Medulla oblongata (tissue), 1 donor: Measurements from ENCODE around the gene WNT10A.
"Not testable (repeated sequence)": the region's sequence is repeated elsewhere in the genome, so short reads cannot be mapped to it uniquely, and the experiment has no call there.

Experiments used
- DNase-seq: peaks from one replicate; pipeline ENCODE4 v3.0.0-alpha.2; 2015; ENCODE audit errors: extremely low spot score

WNT10A gene

GRCh38 chr2:218880102-218880858, at the start of gene WNT10A:
Gene WNT10A, plus strand, starts transcription at chr2:218880852. Its CDS starts 144 bp downstream, at chr2:218880996.
- DNase-seq: no peak

DNA sequence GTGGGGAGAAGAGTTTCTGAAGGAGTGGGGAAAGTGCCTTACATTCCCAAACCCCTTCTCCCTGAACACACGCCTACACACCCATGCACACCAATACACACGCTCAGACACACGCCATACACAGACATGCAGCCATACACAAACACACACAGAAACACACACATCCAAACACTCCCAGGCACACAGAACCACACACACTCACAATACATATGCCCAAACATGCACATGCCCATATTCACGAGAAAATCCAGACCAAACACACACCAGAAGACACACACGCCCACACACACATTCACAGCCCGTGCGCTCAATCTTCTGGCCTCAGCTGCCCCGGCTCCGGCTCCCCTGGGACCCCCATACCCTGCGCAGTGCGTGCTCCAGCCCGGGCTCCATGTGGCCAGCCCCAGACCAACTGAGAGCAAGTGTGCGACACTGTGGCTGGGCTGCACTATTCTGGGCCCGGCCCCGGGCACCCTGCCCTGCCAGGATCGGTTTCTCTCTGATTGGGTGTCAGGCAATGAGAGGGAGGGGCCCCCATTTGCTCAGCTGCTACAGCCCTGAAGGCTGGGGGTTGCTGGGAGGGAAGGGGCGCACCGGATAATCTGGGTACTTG, 49.2 kb upstream of the WNT10A start, which contains the start of gene PRKAG3:
PRKAG3 (minus strand) TSS at position 426 of the 613 bp plus-strand sequence.
- DNase-seq: no peak

GRCh38 chr2:218832081-218832480, 48.6 kb upstream of the WNT10A start:
- no peak for DNase-seq

GRCh38 chr2:218832520-218832919, 48.1 kb upstream of the WNT10A start:
- DNase-seq: no peak

DNA sequence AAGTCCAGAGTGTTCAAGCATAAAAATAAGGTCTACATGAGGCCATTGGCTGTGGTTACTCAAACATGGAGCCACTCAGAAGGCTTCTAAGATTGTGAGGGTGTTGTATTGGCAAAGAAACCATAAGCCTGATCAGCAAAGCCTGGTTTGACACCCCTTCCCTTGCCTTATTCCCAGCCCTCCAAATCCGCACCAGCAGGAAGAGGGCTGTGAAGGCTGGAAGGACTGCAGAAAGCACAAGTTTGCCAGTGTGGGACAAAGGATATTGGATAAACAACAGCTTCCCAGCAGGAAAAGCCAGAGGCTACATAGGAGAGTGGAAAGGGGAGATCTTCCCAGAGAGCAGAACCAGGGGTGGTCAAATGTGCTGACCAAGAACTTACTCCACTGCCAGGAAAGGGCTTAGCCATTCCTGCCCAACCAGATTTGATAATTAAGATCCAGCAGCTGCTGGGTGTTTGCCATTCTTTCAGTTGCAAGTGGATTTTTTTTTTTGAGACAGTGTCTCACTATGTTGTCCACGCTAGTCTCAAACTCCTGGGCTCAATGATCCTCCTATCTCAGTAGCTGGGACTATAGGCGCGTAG, 47.5 kb upstream of the WNT10A start:
- no peak for DNase-seq

GRCh38 chr2:218834685-218835084, 46.0 kb upstream of the WNT10A start:
- no peak for DNase-seq

DNA sequence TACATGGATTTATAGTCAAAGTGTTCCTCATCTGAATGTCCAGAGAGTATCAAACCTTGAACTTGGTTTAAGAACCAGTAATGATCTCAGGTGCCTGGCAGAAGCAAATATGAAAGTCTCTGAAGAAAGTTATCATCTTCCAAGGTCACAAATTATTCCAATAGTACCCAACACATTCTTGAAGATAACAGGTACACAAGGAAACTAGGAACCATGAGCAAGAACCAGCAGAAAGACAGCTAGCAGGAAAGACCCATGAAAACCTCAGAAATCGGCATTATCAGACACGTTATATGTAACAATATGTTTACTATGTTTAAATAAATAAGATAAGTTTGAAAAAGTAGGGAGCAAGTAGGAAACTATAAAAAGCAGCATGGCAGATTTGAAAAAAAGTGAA, 43.2 kb upstream of the WNT10A start:
- DNase-seq: no peak

DNA sequence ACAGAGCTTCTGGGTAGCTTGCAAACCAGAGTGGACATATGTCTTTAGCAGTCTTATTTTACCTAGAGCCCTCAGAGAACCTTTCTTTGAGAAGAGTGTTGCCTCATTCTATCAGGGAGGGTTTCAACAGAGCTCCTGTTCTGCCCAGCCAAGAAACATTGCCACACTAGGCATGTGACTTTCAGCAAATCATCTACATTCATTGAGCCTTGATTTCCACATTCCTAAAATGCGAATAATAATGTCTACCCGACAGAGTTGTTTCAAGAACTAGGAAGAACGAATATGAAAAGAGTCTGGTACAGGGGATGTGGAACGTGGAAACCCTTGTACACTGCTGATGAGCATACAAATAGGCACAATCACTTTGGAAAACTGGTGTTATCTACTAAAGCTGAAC, 41.2 kb upstream of the WNT10A start:
- no peak for DNase-seq

DNA sequence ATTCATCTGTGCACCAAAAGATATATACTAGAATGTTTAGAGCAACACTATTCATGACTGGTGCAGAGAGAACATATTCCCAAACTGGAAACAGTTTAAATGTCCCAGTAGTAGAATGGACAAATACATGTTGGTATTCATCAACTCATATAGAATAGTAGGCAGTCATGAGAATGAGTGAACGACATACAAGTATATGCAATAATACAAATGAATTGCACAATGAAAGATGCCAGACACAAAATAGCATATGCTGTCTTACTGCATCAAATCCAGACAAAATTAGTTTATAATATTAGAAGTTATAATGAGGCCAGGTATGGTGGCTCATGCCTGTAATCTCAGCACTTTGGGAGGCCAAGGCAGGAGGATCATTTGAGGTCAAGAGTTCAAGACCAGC, 40.8 kb upstream of the WNT10A start:
- DNase-seq: no peak

DNA sequence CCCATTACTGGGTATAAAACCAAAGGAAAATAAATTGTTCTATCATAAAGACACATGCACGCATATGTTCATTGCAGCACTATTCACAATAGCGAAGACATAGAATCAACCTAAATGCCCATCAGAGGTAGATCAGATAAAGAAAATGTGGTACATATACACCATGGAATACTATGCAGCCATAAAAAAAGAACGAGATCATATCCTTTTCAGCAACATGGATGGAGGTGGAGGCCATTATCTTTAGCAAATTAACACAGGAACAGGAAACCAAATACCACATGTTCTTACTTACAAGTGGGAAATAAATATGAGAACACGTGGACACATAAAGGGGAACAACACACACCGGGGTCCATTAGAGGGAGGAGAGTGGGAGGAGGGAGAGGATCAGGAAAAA, 36.3 kb upstream of the WNT10A start:
- not testable (repeated sequence) for DNase-seq

DNA sequence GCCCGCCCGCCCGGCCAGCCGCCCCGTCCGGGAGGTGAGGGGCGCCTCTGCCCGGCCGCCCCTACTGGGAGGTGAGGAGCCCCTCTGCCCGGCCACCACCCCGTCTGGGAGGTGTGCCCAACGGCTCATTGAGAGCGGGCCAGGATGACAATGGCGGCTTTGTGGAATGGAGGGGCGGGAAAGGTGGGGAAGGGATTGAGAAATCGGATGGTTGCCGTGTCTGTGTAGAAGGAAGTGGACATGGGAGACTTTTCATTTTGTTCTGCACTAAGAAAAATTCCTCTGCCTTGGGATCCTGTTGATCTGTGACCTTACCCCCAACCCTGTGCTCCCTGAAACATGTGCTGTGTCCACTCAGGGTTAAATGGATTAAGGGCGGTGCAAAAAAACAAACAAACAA, 33.7 kb upstream of the WNT10A start:
- DNase-seq: not testable (repeated sequence)

- DNase-seq: no peak
Observed at GRCh38 chr2:218849721-218850120, 30.9 kb upstream of the WNT10A start.

- DNase-seq: no peak
Observed at GRCh38 chr2:218850796-218851195, 29.9 kb upstream of the WNT10A start.

DNA sequence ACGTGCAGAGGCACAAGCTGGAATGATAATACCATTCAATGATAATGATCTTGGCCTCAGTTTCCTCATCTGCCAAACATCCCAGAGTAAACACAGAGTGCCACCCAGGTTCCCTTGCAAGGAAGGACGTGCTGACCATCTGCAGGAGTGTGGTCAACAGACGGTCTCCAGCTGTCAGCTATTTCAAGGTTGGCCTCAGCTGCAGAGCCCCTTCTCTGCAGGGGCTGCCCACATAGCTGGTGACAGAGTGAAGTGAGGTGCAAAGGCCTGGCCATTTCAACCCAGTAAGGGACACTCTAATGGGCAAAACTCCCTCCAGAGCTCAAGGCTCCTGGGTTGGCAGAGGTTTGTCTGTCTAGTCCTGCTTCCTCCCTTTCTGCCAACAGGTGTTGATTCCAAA, 29.4 kb upstream of the WNT10A start:
- no peak for DNase-seq

GRCh38 chr2:218852911-218853667, 27.6 kb upstream of the WNT10A start:
- DNase-seq: peak; percentile 66

GRCh38 chr2:218853766-218854165, 26.9 kb upstream of the WNT10A start:
- no peak for DNase-seq

GRCh38 chr2:218854860-218855259, 25.8 kb upstream of the WNT10A start:
- DNase-seq: no peak

DNA sequence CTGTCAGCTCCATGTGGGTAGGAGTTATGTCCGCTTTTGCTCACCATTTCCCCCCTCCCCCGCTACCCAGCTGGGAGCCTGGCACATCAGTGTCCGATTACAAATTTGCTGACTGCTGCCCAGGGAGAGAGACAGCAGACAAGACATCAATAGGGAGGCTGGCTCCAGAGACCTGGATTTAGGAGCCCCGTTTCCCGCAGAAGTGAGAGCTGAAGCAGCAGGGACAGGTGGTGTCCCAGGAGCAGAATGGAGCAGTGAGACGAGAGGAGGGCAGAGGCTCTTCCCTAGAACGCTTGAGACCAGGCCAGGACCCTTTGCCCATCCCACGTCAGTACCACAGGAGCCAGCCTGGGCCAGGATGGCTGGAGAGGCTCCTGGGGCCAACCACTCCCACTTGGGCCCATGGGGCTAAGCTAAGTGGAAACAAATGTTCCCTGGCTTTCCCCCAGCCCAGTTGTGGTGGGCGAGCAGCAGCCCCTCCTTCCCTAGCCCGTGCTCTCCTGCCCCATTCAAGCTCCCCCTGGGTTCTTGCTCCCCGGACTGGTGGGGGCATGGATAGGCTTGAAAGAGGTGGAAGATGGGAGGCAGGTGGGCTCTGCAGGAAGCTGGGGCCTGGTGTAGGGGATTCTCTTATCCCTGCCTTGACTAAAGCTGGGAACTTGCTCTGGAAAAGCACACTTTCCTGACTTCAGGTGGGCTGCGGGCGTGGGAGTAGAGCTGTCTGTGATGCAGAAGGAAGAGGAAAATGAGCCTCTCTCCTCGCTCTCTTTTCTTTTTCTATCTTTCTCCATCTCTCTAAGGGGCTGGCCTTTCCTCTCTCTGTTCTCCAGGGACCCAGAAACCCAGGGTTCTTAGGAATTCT, 25.1 kb upstream of the WNT10A start:
- DNase-seq: no peak

- no peak for DNase-seq
Observed at GRCh38 chr2:218856167-218856895, 24.3 kb upstream of the WNT10A start.

GRCh38 chr2:218856896-218857243, 23.8 kb upstream of the WNT10A start:
- no peak for DNase-seq
